WERI-Rb-1 (cell line): ENCODE data around the gene DIAPH3.

Source experiments
- DNase-seq: peaks from one replicate; pipeline ENCODE4 v3.0.0-alpha.2; 2020
- H3K27ac ChIP-seq: fragments of 250-450 bp; sonication (Bioruptor Pico); 2 replicates; pipeline ENCODE4 v1.5.1; 2020; ENCODE audit warnings: mild to moderate bottlenecking, moderate library complexity
- H3K27me3 ChIP-seq: fragments of 250-450 bp; sonication (Bioruptor Pico); 2 replicates; pipeline ENCODE4 v1.5.1; 2021; ENCODE audit warnings: mild to moderate bottlenecking, low read depth, moderate library complexity; ENCODE audit not compliant: insufficient read depth, severe bottlenecking
- H3K36me3 ChIP-seq: fragments of 250-450 bp; sonication (Bioruptor Pico); 2 replicates; pipeline ENCODE4 v1.5.1; 2020; ENCODE audit warnings: mild to moderate bottlenecking, moderate library complexity
- H3K4me3 ChIP-seq: 2 replicates; pipeline ENCODE4 v1.5.1; 2011; ENCODE audit warnings: low read depth, mild to moderate bottlenecking, control low read depth, low read length
- H3K9me3 ChIP-seq: fragments of 250-450 bp; sonication (Bioruptor Pico); 2 replicates; pipeline ENCODE4 v1.5.1; 2021; ENCODE audit warnings: mild to moderate bottlenecking, moderate library complexity; ENCODE audit not compliant: severe bottlenecking
- TF ChIP-seq, protein P1 (sequence below): IDR thresholded peaks from 2 replicates; pipeline ENCODE4 v1.5.1; 2011; ENCODE audit warnings: low read depth, mild to moderate bottlenecking, control low read depth, inconsistent platforms, low read length

DIAPH3 gene

DNA sequence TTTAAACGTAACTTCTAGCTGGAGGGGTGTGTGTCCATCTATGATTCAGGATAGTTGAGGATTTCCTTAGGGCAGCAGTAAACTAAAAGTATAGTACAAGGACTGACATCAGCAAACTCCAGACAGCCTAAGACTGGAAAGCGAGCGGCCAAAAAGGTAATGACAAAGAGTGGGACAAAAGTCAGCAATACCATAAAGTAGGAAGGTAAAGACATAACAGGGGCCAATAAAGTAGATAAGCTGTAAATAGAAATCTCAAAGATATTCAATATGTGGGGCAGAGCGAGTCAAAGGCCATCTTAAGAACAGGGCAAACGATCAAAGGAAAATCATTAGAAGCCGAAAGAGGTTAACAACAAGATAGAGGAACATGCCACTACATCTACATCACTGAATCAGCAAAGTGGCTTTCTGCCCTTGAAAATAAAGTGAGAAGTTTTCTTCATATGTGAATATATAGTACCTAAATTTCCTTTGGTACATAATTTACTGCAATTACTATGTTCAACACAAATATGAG, 167.2 kb downstream of the DIAPH3 start:
- H3K36me3 ChIP-seq: no peaks in the 10 kb centered on the region
- TF ChIP-seq, protein P1, sequence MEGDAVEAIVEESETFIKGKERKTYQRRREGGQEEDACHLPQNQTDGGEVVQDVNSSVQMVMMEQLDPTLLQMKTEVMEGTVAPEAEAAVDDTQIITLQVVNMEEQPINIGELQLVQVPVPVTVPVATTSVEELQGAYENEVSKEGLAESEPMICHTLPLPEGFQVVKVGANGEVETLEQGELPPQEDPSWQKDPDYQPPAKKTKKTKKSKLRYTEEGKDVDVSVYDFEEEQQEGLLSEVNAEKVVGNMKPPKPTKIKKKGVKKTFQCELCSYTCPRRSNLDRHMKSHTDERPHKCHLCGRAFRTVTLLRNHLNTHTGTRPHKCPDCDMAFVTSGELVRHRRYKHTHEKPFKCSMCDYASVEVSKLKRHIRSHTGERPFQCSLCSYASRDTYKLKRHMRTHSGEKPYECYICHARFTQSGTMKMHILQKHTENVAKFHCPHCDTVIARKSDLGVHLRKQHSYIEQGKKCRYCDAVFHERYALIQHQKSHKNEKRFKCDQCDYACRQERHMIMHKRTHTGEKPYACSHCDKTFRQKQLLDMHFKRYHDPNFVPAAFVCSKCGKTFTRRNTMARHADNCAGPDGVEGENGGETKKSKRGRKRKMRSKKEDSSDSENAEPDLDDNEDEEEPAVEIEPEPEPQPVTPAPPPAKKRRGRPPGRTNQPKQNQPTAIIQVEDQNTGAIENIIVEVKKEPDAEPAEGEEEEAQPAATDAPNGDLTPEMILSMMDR: no peak
- H3K4me3 ChIP-seq: no peak overlapping the region
- no peaks in the 10 kb centered on the region for H3K9me3 ChIP-seq
- DNase-seq: no peak
- H3K27ac ChIP-seq: no peak overlapping the region
- H3K27me3 ChIP-seq: no peaks in the 10 kb centered on the region

DNA sequence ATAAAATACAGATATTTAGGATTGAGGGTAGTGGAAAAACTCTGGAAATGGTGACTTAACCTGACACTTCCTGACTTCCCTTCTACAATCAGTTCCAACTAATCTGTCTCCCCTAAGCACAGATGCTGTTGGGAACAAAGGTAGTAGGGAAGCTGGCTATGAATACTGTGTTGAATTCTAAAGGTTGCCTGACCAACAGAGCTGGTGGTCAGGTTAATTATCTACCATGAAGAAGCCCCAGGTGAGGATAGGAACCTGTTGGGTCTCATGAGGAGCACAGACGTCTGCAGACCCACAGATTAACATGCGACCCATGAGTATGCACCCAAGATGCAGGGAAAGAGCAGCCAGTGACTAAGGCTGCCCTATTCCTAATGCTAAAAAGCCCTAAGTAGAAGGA, 172.3 kb downstream of the DIAPH3 start:
- Histone ChIP-seq H3K4me3 (no peak overlapping the region), H3K36me3 (no peaks in the 10 kb centered on the region), H3K27ac (no peak overlapping the region), H3K27me3 (no peaks in the 10 kb centered on the region), H3K9me3 (no peaks in the 10 kb centered on the region)
- TF ChIP-seq, protein P1: no peak
- DNase-seq: no peak

DNA sequence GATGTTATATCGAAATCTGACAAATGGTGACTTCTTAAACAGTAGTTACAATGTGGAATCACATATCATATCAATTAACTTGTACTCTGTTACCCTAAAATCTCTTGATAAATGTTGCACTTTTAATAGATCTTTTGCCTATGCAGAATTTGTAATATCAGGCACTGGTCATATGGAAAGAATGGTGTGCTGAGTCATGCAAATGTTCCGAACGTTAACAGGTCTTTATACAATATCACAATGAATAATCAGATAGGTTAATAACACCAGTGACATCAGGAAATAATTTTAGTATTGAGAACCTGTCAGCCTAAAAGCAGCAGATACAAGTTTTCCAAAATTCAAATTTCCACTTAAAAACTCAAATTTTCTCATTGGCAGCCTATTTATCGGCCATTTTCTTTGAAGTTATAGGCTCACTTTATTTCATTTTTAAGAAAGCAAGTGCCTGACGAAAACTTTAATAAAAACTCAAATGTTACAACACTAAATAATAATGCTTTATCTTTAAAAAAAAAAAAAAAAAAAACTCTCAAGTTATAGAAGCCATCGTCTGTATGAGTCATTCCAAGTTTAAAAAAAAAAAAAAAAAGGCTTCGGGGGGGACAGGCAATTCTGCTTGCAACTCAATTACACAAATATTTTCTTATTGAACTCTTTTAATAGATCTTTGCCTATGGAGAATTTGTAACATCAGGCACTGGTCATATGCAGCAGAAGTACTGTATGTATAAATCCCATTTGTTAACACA, 180.9 kb downstream of the DIAPH3 start:
- Histone ChIP-seq H3K27me3 (no peaks in the 10 kb centered on the region), H3K4me3 (no peak overlapping the region), H3K27ac (no peak overlapping the region), H3K9me3 (no peaks in the 10 kb centered on the region), H3K36me3 (no peaks in the 10 kb centered on the region)
- no peak for DNase-seq
- TF ChIP-seq, protein P1: no peak

DNA sequence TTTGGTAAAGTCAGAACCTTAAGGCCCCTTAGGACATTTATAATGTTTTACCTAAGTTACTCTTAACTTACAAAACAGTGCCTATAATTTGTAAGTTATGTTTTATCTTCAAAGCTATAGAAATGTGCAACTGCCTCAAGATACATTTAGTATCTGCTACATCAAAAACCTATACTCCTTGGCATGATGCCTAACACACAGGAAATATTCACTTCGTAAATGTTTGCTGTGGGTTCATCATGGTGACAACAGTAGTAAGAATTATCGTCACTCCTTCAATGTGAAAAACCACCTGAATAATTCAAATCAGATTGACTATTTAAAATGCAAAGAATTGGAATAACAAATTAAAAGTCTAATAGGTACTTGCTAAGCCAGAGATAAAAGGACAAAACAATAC, 184.1 kb downstream of the DIAPH3 start:
- no peak overlapping the region for H3K27ac ChIP-seq
- no peak for DNase-seq

DNA sequence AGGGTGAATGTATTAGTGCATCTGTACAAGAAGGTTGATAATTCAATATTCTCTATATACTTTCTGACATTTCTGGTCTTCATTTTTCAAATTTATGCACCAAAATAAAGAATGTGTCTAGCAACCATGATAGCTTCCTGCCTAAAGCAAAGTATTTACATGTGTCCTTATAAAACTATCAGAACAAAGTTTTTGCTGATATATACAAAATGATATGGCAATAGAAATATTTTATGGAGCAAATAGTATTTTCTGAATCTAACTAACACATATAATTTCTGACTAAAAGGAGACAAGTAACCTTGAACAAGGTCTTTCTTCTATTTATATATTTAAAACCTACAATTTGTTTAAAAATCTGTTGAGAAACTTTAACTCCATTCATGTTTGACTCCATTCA, 184.9 kb downstream of the DIAPH3 start:
- TF ChIP-seq, protein P1: no peak

More for the DNA sequence above, 184.1 kb downstream of the DIAPH3 start:
- Histone ChIP-seq H3K9me3 (no peaks in the 10 kb centered on the region), H3K36me3 (no peaks in the 10 kb centered on the region), H3K27me3 (no peaks in the 10 kb centered on the region), H3K4me3 (no peak overlapping the region)
- TF ChIP-seq, protein P1: no peak

More for the DNA sequence above, 184.9 kb downstream of the DIAPH3 start:
- H3K27me3 ChIP-seq: no peaks in the 10 kb centered on the region
- DNase-seq: no peak
- no peaks in the 10 kb centered on the region for H3K9me3 ChIP-seq
- H3K4me3 ChIP-seq: no peak overlapping the region
- H3K27ac ChIP-seq: no peak overlapping the region
- no peaks in the 10 kb centered on the region for H3K36me3 ChIP-seq
